Measurements from ENCODE around the gene KCNV2. TPM values are rescaled to one million over a fixed set of nuclear protein-coding genes. Genes with fewer than 3 reads are reported as not detected.

Gene KCNV2
- total RNA-seq, 1 donor from 2014 or later = not detected

- intact Hi-C loops (cut with DNase I) = no loop called here
- Histone ChIP-seq H3K27ac (no peak overlapping the region), H3K27me3 (no peaks in the 10 kb centered on the region), H3K4me1 (no peaks in the 10 kb centered on the region), H3K9me3 (no peaks in the 10 kb centered on the region), H3K4me3 (no peak overlapping the region), H3K36me3 (peaks cover 0 to 4% of the 10 kb centered on the region in 2 donors)
- TF ChIP-seq, protein P1, sequence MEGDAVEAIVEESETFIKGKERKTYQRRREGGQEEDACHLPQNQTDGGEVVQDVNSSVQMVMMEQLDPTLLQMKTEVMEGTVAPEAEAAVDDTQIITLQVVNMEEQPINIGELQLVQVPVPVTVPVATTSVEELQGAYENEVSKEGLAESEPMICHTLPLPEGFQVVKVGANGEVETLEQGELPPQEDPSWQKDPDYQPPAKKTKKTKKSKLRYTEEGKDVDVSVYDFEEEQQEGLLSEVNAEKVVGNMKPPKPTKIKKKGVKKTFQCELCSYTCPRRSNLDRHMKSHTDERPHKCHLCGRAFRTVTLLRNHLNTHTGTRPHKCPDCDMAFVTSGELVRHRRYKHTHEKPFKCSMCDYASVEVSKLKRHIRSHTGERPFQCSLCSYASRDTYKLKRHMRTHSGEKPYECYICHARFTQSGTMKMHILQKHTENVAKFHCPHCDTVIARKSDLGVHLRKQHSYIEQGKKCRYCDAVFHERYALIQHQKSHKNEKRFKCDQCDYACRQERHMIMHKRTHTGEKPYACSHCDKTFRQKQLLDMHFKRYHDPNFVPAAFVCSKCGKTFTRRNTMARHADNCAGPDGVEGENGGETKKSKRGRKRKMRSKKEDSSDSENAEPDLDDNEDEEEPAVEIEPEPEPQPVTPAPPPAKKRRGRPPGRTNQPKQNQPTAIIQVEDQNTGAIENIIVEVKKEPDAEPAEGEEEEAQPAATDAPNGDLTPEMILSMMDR (IDR thresholded peaks at IDR 0.05) = no peak
- no peak for DNase-seq (ENCODE audit: low spot score in 2 of 2)
These were observed 26.7 kb downstream of the KCNV2 start for GRCh38 chr9:2743937-2744529.

GRCh38 chr9:2745560-2746380 is 28.5 kb downstream of the KCNV2 start:
- TF ChIP-seq, protein P1 (IDR thresholded peaks at IDR 0.05) = no peak
- H3K27me3 ChIP-seq = no peaks in the 10 kb centered on the region
- no peak for DNase-seq (ENCODE audit: low spot score in 2 of 2)
- H3K4me1 ChIP-seq = no peaks in the 10 kb centered on the region
- peaks cover 0 to 4% of the 10 kb centered on the region in 2 donors for H3K36me3 ChIP-seq
- no peak overlapping the region for H3K4me3 ChIP-seq
- intact Hi-C loops (cut with DNase I) = no loop called here
- H3K9me3 ChIP-seq = no peaks in the 10 kb centered on the region
- H3K27ac ChIP-seq = no peak overlapping the region

GRCh38 chr9:2749485-2749884 is 32.2 kb downstream of the KCNV2 start:
- H3K4me3 ChIP-seq = no peak overlapping the region
- intact Hi-C loops (cut with DNase I) = no loop called here
- no peak overlapping the region for H3K27ac ChIP-seq
- DNase-seq (ENCODE audit: low spot score in 2 of 2) = no peak
- TF ChIP-seq, protein P1 (IDR thresholded peaks at IDR 0.05) = no peak
- peaks cover 0 to 4% of the 10 kb centered on the region in 2 donors for H3K36me3 ChIP-seq
- H3K4me1 ChIP-seq = no peaks in the 10 kb centered on the region
- no peaks in the 10 kb centered on the region for H3K9me3 ChIP-seq
- no peaks in the 10 kb centered on the region for H3K27me3 ChIP-seq

DNA sequence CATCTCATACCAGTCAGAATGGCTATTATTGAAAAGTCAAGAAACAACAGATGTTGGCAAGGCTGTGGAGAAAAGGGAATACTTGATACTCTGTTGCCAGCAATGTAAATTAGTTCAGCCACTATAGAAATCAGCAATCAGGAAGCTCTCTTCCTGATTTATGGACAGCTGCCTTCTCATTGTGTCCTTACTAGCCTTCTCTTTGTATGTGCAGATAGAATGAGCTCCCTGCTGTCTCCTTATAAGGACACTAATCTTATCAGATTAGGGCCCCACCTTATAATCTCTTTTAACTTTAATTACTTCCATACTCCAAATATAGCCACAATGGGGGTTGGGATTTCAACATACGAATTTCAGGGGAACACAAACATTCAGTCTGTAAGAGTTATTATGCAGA is 38.0 kb downstream of the KCNV2 start:
- H3K27ac ChIP-seq = no peak overlapping the region

DNA sequence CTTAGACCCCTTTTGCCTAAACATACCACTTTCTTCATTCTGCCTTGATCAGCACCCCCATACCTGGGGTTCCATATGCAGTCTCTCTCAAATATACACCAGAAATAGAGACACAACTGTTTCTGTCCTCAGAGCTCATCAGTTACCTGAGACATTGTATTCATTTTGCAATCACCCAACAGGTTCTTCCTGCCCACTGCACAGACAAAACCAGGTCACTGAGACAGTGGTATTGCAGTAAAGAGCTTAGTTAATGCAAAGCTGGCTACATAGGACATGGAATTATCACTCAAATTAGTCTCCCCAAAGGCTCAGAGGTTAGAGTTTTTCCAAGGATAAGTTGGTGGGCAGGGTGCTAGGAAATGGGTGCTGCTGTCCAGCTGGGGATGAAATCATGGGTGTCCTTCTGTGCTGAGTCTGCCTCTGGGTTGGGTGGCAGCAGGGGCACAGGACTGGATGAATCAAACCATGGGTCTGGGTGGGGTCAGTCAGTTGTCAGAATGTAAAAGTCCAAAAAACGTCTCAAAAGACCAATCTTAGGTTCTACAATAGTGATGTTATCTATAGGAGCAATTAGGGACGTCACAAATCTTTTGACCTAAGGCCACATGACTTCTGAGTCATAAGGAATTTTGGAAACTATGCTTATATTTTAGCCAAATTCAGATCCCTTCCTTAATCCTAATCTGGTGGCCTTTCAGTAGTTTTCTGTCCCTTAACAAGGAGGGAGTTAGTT is 41.0 kb downstream of the KCNV2 start:
- Histone ChIP-seq H3K9me3 (no peaks in the 10 kb centered on the region), H3K36me3 (no peaks in the 10 kb centered on the region), H3K4me1 (no peaks in the 10 kb centered on the region), H3K27me3 (no peaks in the 10 kb centered on the region), H3K4me3 (no peak overlapping the region), H3K27ac (no peak overlapping the region)
- TF ChIP-seq, protein P1 (IDR thresholded peaks at IDR 0.05) = no peak
- DNase-seq (ENCODE audit: low spot score in 2 of 2) = no peak
- intact Hi-C loops (cut with DNase I) = no loop called here

More for the DNA sequence above, 38.0 kb downstream of the KCNV2 start:
- no peaks in the 10 kb centered on the region for H3K27me3 ChIP-seq
- no peak for DNase-seq (ENCODE audit: low spot score in 2 of 2)
- TF ChIP-seq, protein P1 (IDR thresholded peaks at IDR 0.05) = no peak
- H3K9me3 ChIP-seq = no peaks in the 10 kb centered on the region
- H3K4me1 ChIP-seq = no peaks in the 10 kb centered on the region
- intact Hi-C loops (cut with DNase I) = no loop called here
- no peak overlapping the region for H3K4me3 ChIP-seq
- no peaks in the 10 kb centered on the region for H3K36me3 ChIP-seq
